Right renal pelvis (tissue), 4 donors: ENCODE results near the gene ATP2B2. TPM values are rescaled to one million over a fixed set of nuclear protein-coding genes. Genes with fewer than 3 reads are reported as not detected.
"Not testable (repeated sequence)": the region's sequence is repeated elsewhere in the genome, so short reads cannot be mapped to it uniquely, and the experiment has no call there.

Experiments
- DNase-seq, 4 donors: peaks; one replicate each; pipeline ENCODE4 v3.0.0-alpha.2; 2013; ENCODE audit warnings: low read depth in 4 of 4, low spot score in 3 of 4, missing footprints in 1 of 4
- polyA plus RNA-seq, 4 donors: library from polyadenylated mRNA; unstranded; fragments of 120-200 nt; gene quantifications; one replicate each; pipeline ENCODE4 v1.2.1, GENCODE V29; 2013; ENCODE audit not compliant: insufficient read length in 4 of 4

ATP2B2 gene
- polyA plus RNA-seq, 4 donors: 0.38 to 0.51 (median 0.41) TPM

DNA sequence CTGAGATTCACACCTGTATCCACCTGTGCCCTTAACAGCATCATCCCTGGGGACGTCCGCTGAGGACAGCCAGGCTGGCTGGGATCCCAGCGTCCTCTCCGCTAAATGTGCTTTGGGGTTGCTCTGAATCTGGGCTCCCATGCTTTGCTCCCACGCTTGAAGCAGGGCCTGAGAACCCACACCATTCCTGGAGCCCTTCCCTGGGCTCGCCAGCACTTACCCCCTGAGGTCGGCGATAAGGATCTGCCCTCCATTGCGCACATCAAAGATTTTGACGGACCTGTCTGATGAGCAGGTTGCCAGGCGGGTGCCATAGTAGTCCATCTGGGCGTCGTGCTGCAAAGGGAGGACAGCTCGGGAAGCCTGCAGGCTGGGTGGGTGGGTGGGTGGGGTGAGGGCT, 190.3 kb downstream of the ATP2B2 start:
- no peak for DNase-seq

DNA sequence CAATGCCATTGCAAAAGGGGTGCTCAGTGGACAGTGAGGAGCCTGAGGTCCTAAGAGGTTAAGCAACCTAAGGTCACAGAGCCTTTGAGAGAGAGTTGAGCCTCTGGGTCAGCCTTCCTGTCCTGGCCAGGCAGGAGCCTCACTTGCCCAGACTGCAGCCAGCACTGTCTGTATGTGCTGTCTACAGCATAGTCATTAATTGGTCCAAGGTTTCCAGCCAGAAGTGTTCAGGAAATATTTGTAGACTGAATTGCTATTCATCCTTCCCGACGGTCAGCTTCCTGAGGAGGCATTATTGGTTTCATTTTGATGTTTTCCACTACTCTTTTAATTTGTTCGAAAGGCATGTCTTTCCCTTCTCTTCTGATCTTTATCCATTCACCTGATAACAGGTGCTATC, 192.5 kb downstream of the ATP2B2 start:
- no peak for DNase-seq

- DNase-seq: no peak
These were observed 193.0 kb downstream of the ATP2B2 start for GRCh38 chr3:10312391-10312790.

DNA sequence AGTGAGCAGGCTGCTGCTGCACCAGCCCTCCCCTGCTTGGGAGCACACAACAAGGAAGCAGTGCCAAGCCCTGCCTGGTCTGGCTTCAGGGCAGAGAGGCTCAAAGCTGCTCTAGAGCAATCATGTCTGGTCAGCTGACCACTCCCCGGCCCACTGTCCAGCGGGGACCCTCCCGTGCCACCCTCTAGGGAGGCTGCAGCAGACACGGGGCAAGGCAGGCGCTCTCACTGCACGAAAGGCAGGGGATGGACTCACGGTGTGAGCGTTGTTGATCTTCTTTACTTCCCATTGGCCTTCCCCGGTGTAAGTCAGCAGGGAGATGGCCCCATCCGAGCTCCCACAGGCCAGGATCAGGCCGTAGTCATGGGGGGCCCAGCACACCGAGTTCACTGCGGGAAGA, 193.7 kb downstream of the ATP2B2 start:
- DNase-seq: no peak

GRCh38 chr3:10310578-10310977, 194.8 kb downstream of the ATP2B2 start:
- DNase-seq: no peak

- DNase-seq: no peak
These were observed 195.7 kb downstream of the ATP2B2 start for GRCh38 chr3:10309736-10310135.

GRCh38 chr3:10308678-10309077, 196.7 kb downstream of the ATP2B2 start:
- no peak for DNase-seq

GRCh38 chr3:10306156-10306555, 199.2 kb downstream of the ATP2B2 start:
- DNase-seq: no peak

- no peak for DNase-seq
These were observed 200.0 kb downstream of the ATP2B2 start for GRCh38 chr3:10305331-10305902.

DNA sequence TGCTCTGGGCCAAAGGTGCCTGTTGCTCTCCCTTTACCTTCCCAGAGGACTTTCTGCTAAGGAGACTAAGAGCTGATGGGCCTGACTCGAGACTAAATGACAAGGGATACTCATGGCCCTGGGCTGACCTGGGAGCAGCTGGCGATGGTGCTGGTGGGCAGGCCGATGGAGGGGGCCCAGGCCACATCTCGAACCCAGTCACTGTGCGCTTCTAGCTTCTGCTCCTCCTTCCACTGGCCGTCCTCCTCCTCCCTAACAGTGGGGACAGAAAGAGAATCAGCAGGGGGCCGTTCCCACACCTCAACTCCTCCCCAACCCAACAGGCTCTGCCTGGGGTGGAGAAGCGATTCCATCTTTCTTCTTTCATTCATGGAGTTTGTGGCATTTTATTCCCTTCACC, 200.5 kb downstream of the ATP2B2 start:
- no peak for DNase-seq

DNA sequence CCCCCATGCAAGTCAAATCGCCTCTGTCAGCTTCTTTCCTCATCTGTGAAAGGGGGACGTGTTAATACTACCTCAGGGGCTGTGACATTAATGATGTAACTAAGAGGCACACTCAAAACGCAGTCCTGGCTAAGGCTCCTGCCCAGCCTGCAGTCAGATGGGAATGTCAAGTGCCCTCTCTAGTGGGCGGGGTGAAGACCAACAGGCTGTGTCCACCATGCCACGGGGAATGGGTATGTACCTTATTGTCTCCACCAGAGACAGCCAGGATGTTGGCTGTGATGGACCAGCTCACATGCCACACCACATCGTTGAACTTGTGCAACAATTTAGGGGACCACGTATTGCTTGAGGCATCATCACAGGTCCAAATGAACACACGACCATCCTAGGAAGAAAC, 201.6 kb downstream of the ATP2B2 start:
- no peak for DNase-seq

DNA sequence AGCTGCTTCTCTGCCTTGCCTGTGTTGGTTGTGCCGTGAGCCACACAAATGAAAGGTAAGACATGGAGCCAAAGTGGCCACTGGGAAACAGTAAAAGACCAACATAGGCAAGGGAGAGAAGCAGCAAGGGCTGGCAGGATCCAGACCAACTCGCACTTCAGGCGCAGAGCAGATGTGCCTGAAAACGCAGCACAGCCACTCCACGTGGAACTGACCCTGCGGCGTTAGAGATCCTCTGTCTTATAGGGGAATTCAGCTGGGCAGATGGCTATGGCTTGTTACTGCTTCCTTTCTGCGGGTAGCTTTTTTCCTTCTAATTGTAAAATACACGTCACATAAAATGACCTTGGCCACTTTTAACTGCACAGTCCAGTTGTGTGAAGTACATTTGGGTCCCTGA, 202.3 kb downstream of the ATP2B2 start:
- no peak for DNase-seq

DNA sequence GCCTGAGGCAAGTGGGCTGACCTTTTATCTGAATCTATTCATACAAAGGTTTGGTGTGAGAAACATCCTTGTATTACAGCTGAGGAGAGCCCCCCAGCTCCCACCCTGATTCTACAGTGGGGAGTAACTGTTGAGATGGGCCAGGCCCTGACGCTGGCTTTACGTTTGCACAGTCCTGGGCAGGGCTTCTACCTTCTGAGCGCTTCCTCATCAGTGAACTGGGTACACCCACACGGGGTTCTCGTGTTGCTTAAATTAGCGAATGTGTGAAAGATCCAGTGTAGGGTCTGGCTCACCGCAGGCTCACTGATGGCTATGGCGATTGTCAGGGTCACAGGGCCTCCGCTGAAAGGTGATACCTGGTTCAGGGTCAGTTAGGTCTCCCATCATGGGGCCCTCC, 205.3 kb downstream of the ATP2B2 start:
- no peak for DNase-seq

DNA sequence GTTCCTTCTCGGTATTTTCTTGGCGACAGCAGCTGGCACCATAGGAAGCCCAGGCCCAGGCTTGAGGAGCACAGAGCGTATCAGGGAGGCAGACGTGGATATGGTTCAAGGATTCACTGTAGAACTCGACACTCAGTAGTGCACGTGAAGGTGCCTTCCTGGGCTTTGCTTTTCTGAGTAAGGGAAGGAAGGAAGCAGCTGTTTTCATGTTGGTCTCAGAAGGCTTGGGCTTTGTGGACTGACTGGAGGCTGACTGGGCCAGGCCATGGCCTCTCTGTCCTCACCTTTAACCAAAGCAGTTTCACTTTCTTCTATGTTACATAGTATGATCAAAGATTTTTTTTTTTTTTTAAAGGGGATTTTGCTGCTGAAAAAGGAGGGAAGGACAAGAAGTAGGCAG, 205.7 kb downstream of the ATP2B2 start:
- no peak for DNase-seq

DNA sequence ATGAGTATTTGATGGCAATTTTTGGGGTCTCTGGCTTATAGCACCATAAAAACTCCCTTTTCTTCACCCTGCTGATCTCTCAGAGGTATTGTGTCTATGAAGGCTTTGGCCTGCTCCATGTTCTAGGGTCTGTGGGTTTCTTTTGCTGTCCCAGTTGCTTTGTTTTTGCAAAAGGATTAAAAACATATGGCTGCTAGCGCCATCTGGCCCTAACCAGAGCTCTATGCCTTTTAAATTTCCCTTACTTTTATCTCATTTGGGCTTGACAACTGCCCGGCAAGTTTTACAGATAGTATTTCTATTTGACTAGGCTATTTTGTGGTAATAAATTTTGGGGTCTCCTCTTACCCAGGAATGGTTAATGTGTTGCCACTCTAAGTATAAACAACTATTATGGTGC, 206.2 kb downstream of the ATP2B2 start:
- no peak for DNase-seq

DNA sequence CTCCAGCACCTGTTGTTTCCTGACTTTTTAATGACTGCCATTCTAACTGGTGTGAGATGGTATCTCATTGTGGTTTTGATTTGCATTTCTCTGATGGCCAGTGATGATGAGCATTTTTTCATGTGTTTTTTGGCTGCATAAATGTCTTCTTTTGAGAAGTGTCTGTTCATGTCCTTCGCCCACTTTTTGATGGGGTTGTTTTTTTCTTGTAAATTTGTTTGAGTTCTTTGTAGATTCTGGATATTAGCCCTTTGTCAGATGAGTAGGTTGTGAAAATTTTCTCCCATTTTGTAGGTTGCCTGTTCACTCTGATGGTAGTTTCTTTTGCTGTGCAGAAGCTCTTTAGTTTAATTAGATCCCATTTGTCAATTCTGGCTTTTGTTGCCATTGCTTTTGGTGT, 207.3 kb downstream of the ATP2B2 start:
- not testable (repeated sequence) for DNase-seq

DNA sequence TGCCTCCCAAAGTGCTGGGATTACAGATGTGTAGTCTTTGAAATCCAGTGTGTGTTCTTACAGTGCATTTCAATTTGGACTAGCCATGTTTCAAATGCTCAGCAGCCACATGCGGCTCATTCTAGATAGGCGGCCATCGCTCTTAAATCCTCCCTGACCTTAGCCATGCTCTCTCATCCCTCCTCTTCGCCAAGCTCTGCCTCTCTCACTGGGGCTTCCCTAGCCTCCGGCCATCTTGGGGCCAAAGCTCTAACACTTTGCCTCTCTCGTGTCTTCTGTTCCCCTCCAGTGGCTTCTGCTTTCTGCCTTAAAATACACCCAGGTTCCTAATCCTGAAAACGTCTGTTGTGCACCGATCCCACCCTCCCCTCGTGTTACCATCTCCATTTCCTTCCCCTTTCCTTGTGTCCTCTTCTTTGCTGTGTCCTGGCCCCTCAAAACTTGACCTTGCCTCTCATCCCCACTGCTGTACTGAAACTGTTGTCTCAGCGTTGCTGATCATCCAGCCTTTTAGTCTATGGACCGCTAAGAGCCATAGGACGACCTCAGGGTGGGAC, 211.3 kb downstream of the ATP2B2 start:
- no peak for DNase-seq

DNA sequence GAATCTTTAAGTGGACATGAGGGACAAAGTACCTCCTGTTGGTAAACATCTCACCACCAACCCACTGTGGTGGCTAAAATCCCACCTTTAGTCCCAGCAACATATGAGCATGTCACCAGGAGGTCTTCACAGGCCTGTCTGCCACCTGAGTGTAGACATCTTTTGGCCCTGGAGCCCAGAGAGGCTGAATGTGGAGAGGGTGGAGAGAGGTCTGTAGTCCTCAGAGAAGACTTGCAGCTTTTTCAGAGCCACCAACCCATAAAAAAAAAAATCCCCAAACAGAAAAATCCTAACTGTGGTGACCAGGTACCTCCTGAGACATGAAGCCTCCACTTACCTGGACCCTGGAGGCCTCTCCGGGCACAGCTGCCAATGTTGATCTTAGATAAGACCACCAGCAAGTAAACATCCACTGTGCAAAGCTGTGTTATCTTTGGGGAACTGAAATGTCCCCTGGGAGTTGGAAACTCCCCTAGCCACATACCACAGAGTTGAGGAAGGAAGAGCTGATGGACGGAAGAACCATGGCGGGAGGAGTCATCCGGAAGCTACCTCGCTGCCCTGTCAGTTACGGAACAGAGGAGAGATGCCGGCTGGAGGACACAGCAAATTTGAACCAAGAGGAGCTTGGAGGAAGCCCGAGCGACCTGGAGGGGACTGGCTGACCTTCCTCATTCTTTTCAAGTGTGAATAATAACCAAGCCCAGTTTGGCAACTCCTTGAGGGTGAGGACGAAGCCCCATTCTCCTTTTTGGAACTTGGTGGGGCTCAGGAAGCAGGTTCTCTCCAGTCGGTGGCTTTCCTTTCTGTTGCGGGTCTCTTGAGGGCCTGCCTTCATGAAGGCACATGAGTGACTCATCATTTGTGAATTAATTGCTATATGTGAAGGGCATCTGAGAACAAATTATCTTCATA, 212.6 kb downstream of the ATP2B2 start, which contains the start of gene GHRL:
Gene GHRL, minus strand, starts transcription at position 443 of the 915 bp plus-strand sequence. CDS start 2,767 bp downstream, outside the sequence.
- DNase-seq: no peak

GRCh38 chr3:10291641-10292040, 213.7 kb downstream of the ATP2B2 start:
- DNase-seq: no peak

- DNase-seq: no peak
These were observed 214.8 kb downstream of the ATP2B2 start for GRCh38 chr3:10290481-10291176.

GRCh38 chr3:10289787-10290355, 215.5 kb downstream of the ATP2B2 start:
- no peak for DNase-seq
